Breast epithelium (tissue), 3 donors: ENCODE data around the gene ZNF717.

Source experiments
- POLR2A ChIP-seq: fragments of 450-650 bp; IDR thresholded peaks from one replicate; pipeline ENCODE4 v1.6.1; 2016; ENCODE audit warnings: antibody characterized with exemption, mild to moderate bottlenecking, moderate library complexity
- POLR2AphosphoS5 ChIP-seq, 3 donors: sonication (generic); formaldehyde crosslinking; IDR thresholded peaks; one replicate each; pipeline ENCODE4 v1.6.1; 2017; ENCODE audit warnings: antibody characterized with exemption in 3 of 3
- TF ChIP-seq, protein P1 (sequence below), 3 donors: fragments of 450-650 bp; IDR thresholded peaks; one replicate each; pipeline ENCODE4 v1.5.1; 2016 to 2017; ENCODE audit warnings: antibody characterized with exemption in 3 of 3, mild to moderate bottlenecking in 3 of 3, moderate library complexity in 3 of 3

DNA sequence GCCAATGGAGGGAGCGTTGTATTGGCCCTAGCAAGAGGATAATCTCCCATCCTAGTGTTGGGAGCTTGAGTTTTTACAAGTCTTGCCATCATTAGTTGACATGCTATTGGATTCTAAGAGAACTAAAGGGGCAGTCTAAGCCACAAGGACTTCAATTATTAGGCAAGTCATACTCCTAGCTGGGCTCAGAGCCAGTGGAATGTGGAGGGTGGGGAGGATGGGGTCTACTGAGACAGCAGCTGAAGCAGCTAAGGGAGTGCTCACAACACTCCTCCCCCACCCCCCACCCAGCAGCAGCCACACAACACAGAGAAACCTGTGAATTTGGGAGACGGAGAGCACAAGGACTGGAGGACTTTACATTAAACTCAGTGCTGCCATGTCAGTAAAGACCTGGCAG lies 93.3 kb downstream of the ZNF717 start:
- TF ChIP-seq, protein P1, sequence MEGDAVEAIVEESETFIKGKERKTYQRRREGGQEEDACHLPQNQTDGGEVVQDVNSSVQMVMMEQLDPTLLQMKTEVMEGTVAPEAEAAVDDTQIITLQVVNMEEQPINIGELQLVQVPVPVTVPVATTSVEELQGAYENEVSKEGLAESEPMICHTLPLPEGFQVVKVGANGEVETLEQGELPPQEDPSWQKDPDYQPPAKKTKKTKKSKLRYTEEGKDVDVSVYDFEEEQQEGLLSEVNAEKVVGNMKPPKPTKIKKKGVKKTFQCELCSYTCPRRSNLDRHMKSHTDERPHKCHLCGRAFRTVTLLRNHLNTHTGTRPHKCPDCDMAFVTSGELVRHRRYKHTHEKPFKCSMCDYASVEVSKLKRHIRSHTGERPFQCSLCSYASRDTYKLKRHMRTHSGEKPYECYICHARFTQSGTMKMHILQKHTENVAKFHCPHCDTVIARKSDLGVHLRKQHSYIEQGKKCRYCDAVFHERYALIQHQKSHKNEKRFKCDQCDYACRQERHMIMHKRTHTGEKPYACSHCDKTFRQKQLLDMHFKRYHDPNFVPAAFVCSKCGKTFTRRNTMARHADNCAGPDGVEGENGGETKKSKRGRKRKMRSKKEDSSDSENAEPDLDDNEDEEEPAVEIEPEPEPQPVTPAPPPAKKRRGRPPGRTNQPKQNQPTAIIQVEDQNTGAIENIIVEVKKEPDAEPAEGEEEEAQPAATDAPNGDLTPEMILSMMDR (IDR thresholded peaks at IDR 0.05), result no peak
- TF ChIP-seq POLR2AphosphoS5 (IDR thresholded peaks at IDR 0.05) (no peak), POLR2A (no peak)
